Activated CD4-positive, alpha-beta T cell treated with anti-CD3 and anti-CD28 coated beads, Interleukin-10, Interleukin-2, amounts not matched to agents 100 ng/mL and 50 ng/mL, durations not matched to agents 16 hours and 8 hours (primary cell): ENCODE measurements around the gene NDUFS6.

Source experiments
- DNase-seq: peaks from one replicate; pipeline ENCODE4 v3.0.0-alpha.2; 2020

Gene NDUFS6

GRCh38 chr5:1765880-1766235, 35.3 kb upstream of the NDUFS6 start:
- DNase-seq: no peak

- no peak for DNase-seq
Measured at GRCh38 chr5:1767524-1768282, 33.5 kb upstream of the NDUFS6 start.

- no peak for DNase-seq
Measured at GRCh38 chr5:1768283-1769000, 32.8 kb upstream of the NDUFS6 start.

GRCh38 chr5:1769017-1769640, 32.1 kb upstream of the NDUFS6 start:
- DNase-seq: no peak

GRCh38 chr5:1769752-1770442, 31.3 kb upstream of the NDUFS6 start:
- no peak for DNase-seq

DNA sequence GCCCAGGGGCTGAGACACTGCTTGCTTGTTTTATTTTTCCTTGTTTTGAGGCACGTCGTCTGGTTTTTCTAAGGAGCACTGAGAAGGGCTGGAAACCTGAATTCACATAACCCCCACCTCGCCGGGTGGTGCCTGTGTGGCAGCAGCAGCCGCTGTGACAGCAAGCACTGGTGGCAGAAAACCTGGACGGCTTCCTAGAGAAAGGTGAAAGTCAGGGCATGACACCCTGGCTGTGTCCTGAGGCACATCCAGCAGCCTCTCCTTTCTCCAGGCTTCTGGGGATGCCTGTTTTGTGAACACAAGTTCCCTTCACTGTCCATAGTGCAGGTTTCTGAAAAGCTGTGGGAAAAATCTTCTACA, 30.8 kb upstream of the NDUFS6 start:
- no peak for DNase-seq

DNA sequence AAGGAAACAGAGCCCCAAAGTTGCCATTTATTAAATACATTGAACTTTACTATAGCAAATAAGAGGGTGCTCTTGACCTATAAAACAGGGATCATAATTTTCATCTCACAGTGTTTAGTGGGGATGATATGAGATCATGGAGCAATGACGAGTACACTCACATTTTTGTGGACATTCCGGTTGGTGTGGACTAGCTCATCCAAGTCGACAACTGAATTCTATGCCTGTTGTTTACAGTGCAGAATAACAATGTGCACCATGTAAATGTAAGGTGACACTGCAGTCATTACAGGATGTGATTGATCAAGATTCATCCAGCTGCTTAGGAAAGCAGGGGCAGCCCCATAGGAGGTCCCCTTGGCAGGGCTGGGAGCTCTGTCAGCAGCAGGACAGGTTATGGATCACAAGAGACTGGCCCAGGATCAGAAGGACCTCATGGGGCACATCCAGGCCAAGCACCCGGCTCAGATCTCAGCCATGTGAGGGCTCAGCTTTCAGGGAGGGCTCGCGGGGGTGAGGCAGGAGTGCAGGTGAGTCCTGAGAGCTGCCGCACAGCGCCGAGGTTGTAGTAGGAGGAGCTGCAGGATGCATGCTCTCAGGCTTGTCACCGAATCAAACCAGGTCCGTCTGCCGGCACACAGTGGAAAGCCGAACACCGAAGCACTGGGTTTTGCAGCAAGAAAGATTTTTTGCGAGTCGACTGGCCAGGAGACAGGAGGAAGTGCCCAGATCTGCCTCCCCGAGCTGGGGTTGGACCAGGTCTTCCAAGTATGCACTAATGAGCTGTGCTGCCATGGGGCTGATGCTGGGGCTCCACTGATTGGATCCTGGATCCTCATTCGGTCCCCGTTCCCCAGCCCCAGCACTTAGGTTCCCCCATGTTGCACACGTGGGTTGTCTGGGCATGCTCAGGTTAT, 29.8 kb upstream of the NDUFS6 start:
- no peak for DNase-seq

DNA sequence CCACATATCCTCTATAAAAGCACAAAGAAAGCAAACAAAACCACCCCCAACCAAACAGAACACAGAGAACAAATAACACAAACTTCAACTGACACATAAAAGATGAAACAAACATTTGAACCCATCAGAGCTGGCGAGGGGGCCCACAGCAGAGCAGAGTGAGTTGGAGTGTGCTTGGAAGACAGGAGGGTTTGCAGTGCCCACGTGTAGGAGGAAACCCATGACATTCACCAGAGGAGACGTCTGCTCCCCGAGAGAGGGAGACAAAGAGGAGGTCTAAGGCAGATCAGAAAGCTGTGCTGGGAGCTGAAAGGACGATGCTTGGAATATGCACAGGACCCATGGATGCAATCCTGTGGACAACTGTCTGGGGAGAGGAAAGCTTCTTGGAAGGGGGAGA, 28.6 kb upstream of the NDUFS6 start:
- no peak for DNase-seq

- no peak for DNase-seq
Measured at GRCh38 chr5:1776831-1777230, 24.4 kb upstream of the NDUFS6 start.

DNA sequence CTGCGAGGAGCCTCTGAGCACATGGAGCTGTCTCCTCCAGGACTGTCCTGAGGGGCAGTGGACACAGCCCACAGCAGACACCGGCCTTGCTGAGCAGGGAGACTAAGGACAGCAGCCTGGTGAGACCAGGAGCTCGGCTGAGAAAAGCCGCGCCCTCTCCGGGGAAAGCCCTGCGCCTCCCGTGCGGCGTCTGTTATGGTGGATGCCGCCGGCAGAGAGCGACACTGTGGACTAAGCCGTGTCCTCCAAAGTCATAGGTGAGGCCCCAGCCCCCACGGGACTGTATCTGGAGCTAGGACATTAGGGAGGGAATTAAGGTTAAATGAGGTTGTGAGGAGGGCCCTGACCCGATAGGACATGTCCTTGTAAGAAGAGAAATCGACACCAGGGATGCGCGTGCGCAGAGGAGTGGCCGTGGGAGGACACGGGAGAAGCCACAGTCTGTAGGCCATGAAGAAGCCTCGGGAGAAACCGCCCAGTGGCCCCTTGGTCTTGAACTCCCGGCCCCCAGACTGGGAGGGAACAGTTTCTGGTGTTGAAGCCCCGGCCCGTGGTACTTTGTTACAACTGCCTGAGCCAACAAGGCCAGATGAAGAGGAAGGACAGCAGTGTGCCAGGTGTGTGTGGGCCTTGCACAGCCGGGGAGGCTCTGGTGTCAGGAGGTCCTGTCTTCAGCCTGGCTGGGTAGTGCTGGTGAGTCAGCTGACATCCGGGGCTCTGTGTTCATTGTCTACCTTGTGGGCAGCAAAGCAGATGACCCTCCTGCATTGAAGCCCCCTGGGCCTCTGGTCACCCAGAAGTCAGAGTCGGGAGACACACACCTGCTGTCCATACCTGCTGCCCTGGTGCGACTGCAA, 23.7 kb upstream of the NDUFS6 start:
- DNase-seq: no peak

DNA sequence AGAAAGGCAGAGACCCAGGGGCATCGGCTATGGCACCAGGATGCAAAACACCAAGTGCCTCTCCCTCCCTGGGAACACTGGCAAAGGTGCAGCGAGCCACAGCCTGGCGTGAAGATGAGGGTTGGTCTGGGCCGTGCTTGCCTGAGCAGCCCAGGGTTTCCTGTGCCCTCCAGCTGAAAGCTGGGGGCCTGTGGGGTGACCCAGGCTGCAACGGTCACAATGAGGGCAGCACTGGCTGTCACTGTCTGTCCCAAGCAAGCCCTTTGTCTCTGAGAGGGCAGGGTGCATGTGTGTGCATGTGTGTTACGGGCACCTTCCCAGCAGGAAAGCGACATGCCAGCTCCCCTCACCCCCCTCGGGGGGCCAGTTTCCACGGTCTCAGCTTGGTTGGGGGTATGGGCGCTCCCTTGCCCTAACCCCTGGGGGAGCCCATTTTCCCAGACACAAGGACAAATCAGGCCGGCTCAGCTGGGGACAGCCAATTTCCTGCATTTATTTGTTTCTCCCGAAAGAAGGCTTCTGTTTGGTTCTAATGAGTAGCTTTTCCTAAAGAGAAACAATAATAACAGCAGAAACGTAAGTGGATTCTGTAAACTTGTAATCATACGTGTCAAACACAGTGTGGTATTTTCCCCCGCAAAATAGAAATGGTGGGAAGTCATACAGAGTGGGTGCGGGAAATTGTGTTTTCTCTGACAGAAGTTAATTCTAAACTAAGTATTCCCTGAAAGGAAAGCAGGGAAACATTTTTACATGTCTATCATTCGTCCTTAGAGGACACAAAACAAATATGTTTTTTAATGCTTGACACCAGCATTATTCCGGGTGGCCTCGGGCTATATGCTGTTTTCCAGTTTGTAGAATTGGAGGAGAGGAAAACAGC, 22.8 kb upstream of the NDUFS6 start:
- DNase-seq: no peak

DNA sequence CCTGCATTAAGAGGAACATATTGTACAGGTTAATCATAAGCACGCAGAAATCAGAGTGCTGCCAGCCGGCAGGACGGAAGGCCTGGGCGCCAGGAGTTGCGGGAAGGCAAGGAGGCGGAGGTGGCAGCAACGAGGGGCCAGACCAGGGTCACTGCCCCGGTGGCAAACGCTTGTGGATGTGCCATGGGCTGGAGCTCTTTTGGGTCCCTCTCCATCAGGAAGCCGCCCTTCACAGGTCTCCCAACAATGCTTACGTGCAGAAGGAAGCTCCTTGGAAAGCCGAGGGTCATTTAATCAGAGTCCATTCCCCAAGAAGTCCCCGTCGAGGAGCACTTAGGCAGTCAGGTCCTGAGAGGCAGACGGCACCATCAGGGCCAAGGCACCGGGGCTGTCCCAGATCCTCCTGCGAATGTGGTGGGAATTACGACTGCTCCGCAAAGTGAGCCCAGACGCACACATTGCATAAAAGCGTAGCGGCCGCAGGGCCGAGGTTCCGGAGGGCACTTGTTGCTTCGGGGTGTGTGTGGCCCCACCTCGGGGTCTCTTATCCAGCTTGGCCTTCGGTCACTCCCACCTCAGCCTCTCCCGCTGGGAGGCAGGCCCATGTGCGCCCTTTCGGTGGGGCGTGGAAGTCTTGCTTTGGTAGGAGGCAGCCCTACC, 22.1 kb upstream of the NDUFS6 start:
- no peak for DNase-seq

- DNase-seq: no peak
Measured at GRCh38 chr5:1779782-1780613, 21.2 kb upstream of the NDUFS6 start.

DNA sequence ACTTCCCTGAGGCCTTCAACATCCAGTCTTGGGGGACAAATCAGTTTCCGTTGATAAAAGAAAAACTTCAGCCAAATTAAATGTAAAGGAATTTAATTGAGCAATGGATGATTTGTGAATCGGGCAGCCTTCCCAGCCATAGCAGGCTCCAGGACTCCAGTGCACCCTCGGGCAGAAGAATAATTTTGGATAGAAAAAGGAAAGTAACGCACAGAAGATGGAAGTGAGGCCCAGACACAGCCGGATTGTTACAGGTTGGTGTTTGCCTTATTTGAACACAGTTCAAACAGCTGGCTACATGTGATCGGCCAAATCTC, 20.6 kb upstream of the NDUFS6 start:
- no peak for DNase-seq

DNA sequence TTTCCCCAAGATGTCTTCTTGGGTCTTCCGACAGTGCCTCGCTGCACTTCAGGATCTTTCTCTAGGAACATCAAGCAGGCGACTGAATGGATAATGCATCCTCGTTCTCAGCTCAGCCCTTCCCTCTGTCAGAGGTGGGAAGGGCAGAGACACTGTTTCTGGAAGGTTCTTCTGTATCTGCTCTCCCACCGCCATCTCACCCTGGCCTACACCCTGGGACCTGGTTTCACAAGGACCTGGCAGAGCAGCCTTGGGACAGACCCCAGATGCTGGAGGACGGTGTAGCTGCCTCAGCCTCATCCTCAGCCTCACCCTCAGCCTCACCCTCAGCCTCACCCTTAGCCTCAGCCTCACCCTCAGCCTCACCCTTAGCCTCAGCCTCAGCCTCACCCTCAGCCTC, 20.1 kb upstream of the NDUFS6 start:
- no peak for DNase-seq

DNA sequence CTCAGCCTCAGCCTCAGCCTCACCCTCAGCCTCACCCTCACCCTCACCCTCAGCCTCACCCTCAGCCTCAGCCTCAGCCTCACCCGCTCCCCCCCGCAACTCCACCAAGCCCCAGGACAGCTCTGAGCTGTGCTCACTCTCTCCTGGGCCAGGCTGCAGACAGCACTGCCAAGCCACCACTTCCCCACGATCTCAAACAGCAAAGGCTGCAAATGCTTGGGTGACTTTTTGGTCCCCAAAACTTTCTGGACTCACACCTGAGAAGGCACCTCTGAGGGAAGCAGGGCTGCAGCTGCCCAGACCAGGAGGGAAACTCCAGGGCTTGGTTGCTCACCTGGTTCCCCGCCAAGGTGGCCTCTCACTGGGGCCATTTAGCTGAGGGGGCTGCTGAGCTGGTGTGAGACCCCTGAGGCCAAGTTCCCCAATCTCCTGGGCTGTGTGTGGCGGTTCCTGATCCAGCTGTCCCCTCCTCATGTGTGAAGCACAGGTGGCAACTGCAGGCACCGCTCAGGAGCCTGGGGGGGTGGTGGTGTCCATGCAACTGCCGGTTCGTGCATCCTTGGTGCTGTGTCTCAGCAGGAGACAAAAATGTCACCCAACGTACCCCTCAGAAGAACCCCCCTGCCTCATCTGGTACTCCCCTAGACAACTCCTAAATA, 19.4 kb upstream of the NDUFS6 start:
- no peak for DNase-seq

DNA sequence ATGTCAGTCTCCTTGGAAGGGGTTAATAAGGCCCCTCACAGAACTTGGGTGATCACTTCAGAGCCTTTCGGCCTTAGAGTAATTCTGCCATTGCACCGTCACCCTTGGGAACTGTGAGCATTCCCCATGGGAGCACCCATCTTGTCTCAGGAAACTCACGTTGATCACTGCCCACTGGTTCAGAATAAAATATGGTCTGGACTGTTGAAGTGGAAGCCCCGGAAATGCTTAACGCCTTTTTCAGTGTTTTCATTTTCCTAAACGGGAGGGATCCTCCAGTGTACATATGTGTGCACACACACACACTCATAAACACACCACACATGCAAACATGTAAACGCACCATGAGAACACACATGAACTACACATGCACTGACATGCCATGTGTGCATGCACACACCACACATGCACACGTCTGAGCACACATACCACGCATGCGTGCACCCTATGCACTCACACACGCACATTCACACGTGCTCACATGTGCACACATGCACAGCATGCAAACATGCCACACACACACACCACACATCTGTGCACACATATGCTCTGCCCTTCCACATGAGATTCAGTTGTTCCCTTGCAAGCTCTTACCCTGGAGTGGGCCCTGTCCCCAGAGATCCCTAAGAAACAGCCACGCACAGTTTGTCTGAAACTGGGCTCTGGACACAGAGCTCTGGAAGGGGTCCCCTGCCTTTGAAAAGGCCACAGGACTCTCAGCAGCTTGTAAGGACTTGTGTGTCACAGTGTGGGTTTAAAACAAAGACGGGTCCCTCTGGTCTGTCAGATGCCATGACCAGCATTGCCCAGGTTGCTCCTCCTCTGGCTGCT, 18.6 kb upstream of the NDUFS6 start:
- DNase-seq: no peak

DNA sequence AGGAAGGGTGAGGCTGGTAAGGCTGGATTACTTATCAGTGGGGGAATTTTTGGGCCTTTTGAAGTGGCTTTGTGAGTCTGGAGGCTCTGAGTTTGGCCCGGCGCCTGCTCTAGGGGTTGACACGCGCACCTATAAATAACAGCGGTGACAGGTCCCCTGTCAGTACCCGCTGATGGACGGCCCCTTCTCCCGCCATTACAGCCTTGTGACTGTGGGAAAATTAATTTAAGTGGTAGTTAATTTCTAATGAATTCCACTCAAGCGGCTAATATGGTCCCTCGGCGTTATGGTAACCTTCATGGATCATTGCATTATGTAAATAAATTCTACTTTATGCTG, 18.0 kb upstream of the NDUFS6 start:
- DNase-seq: no peak
